GM12872 (cell line): ENCODE results near the gene SAT1.

ENCODE experiments used
- TF ChIP-seq, protein P1 (sequence below): IDR thresholded peaks from 3 replicates; pipeline ENCODE4 v1.5.1; 2011; ENCODE audit warnings: low read depth, mild to moderate bottlenecking, low read length, moderate library complexity; ENCODE audit not compliant: insufficient read depth

SAT1 gene

DNA sequence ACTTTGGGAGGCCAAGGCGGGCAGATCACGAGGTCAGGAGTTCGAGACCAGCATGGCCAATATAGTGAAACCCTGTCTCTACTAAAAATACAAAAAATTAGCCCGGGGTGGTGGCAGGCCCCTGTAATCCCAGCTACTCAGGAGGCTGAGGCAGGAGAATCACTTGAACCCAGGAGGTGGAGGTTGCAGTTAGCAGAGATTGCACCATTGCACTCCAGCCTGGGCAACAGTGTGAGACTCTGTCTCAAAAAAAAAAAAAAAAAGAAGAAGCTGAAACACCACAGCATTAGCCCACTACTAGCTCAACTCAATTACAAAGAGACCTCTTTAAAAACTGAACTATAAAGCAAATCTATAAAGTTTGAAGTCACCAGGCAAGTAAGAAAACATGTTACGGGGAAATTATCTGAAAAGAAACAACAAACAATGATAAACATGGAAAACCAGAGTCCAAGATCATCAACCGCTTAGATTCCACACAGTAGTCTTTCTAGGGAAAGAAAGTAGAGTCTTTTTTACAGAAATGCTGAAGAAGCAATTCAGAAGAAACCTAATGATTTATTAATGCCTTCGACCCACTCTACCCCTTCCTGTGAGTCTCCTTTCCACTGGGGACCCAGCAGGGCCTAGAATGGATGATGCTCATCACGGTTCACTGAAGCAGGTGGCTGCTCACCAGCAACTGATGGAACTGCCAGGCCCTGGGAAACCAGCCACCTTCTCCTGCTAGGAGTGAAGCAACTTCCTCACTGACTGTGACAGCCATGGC is 6.6 kb downstream of the SAT1 start:
- TF ChIP-seq, protein P1, sequence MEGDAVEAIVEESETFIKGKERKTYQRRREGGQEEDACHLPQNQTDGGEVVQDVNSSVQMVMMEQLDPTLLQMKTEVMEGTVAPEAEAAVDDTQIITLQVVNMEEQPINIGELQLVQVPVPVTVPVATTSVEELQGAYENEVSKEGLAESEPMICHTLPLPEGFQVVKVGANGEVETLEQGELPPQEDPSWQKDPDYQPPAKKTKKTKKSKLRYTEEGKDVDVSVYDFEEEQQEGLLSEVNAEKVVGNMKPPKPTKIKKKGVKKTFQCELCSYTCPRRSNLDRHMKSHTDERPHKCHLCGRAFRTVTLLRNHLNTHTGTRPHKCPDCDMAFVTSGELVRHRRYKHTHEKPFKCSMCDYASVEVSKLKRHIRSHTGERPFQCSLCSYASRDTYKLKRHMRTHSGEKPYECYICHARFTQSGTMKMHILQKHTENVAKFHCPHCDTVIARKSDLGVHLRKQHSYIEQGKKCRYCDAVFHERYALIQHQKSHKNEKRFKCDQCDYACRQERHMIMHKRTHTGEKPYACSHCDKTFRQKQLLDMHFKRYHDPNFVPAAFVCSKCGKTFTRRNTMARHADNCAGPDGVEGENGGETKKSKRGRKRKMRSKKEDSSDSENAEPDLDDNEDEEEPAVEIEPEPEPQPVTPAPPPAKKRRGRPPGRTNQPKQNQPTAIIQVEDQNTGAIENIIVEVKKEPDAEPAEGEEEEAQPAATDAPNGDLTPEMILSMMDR, result no peak

DNA sequence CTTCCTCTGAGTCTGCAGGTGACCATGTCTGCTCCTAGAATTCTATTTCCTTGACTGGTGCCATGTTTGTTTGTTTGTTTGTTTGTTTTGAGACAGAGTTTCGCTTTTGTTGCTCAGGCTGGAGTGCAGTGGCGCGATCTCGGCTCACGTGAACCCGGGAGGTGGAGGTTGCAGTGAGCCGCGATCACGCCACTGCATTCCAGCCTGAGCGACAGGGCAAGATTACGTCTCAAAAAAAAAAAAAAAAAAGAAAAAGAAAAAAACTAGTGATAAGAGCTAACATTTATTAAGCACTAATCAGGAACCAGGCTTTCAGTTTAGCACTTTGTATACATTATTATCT is 7.2 kb downstream of the SAT1 start:
- TF ChIP-seq, protein P1, result no peak

DNA sequence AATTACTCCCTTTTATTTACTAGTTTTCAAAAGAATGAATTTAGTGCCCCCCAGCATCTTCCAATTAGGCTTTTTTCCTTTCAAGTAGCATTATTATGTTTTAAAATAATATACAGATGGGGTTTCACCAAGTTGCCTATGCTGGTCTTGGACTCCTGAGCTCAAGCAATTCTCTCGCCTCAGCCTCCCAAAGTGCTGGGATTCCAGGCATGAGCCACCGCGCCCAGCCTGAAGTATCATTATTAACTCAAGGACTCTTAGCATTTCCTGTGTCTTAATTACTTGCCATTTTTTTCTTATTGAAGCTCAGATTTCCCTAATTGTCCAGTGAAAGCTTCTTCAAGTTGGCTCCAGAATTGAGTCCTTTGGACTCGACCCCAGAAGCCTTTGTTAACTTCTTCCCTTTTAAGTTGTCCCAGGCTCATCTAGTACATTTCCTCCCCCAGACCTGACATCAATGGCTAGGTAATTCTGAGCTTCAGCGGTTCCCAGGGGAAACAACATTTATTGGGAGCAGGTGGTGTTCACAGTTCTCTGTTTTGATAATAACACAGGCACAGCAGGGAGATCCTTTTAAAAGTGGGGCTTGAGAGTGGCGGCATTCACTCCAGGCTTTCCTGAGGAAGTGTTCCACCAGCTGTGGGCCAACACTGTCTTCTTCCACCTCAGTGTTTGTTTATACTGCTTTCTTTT is 10.0 kb downstream of the SAT1 start:
- TF ChIP-seq, protein P1, result no peak

DNA sequence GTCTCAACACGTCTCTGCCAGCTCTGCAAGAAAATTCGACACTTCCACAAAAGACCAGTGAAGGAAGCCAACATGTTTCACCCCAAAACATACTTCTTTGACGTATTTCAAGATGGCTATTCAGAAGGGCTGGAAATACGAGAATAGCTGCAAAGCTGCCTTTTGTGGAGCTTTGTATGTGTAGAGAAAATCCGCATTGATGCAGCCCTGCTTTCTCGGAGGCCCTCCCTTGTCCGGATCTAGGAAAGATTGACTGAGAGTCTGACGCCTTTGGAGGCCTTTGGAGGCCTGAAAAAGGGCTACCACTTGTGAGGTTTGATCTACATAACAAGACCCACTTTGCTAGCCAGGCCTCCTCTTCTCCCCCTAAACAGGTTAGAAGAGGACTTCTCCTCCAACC is 12.2 kb downstream of the SAT1 start:
- TF ChIP-seq, protein P1, result no peak

DNA sequence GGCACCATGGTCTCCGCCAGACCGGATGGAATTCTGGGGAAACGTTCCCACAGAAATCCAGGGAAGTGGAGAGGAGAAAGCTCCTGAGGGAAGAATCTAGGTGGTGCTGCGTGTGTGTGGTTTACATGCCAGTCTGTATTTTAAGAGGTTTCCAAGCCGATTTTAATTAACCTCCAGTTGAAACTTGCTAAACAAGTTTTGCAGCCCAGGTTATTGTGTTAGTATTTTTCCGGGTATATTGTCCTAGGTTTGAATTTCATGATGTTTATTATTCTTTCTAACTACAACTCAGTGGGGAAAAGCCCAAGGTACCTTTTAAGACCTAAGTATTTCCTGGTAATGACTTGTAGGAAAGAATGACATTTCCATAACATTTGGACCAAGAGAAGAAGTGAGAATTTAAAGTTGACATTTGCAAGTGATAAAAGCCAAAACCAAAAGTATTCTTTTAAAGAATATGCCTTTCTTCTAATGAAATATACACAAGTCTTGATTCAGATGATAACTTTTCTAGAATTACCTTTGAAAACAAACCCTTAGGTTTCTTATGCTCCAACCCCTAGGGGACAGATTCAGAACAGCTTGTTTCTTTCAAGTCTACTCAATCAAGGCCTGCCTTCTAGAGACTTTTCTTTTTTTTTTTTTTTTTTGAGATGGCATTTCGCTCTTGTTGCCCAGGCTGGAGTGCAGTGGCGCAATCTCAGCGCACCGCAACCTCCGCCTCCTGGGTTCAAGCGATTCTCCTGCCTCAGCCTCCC is 14.6 kb downstream of the SAT1 start:
- TF ChIP-seq, protein P1, result no peak

DNA sequence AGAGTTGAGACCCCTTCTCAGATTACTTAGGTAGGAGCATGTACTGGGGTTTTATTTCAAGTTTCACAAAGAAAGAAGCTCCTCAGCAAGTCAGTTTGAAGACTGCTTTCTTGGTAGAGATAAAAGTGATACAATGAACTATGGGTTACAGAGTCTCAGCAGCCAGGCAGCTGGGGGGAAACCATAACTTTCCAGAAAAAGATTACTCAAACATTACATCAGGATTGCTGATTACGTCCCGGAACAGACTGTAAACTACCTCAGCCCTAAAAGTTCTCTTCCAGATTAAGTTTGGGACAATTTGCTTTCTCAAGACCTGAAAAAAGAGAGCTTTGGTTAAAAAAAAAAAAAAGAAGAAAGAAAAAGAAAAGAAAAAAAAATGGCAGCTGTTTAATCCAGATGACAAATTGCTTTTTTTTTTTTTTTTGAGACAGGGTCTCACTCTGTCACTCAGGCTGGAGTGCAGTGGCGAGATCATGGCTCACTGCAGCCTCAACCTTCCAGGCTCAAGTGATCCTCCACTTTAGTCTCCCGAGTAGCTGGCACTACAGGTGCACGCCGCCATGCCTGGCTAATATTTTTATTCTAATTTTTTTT is 16.6 kb downstream of the SAT1 start:
- TF ChIP-seq, protein P1, result no peak

DNA sequence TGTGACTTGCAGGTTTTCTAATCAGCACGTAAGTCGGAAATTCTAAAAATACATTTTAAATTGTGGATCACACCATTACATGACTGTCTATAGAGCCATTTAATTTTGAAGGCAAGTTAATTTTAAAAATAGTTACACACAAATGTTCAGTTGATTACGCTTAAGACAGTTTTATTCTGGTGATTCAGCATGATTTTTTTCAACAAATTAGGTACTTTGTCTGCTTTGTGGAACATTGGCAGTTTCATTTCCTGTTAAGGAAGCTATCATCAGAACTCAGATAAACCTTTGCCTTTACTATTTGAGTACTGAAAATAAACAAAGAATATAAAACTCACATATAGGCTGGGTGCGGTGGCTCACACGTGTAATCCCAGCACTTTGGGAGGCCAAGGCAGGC is 19.5 kb downstream of the SAT1 start:
- TF ChIP-seq, protein P1, result no peak
